Activated naive CD4-positive, alpha-beta T cell treated with anti-CD3 and anti-CD28 coated beads, Interleukin-2, amount 50 U/mL, for 16 hours (primary cell): ENCODE data around the gene LGR5.
"Not testable (repeated sequence)": the region's sequence is repeated elsewhere in the genome, so short reads cannot be mapped to it uniquely, and the experiment has no call there.

ENCODE experiments used
- DNase-seq: peaks from one replicate; pipeline ENCODE4 v3.0.0-alpha.2; 2020

Gene LGR5

DNA sequence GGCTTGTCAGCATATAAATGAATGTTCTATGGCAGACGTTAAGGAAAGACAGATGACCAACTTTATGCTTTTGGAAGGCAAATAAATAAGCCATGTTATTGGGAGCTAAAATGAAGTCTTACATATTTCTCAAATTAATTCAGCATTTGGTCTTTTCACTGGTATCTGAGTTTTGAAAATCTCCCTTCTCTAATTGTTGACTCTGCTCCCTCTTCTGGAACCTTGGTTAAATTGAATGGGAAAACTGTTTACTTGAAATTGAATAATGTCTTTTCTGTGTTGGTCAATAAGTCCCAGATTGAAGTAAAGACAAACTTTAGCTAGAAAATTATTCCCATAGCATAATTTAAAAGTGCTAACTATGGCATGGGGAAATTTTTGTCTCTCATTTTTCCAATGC, 38.7 kb downstream of the LGR5 start:
- no peak for DNase-seq

- DNase-seq: no peak
These were observed 44.8 kb downstream of the LGR5 start for GRCh38 chr12:71484272-71484905.

DNA sequence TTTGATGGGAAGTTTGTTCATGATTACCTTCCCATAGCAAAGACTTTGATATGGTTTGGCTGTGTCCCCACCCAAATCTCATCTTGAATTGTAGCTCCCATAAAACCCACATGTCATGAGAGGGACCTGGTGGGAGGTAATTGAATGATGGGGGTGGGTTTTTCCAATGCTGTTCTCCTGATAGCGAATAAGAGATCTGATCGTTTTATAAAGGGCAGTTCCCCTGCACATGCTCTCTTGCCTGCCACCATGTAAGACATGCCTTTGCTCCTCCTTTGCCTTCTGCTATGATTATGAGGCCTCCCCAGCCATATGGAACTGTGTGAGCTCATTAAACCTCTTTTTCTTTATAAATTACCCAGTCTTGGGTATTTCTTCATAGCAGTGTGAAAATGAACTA, 51.2 kb downstream of the LGR5 start:
- DNase-seq: not testable (repeated sequence)

GRCh38 chr12:71492604-71493003, 53.0 kb downstream of the LGR5 start:
- DNase-seq: no peak

DNA sequence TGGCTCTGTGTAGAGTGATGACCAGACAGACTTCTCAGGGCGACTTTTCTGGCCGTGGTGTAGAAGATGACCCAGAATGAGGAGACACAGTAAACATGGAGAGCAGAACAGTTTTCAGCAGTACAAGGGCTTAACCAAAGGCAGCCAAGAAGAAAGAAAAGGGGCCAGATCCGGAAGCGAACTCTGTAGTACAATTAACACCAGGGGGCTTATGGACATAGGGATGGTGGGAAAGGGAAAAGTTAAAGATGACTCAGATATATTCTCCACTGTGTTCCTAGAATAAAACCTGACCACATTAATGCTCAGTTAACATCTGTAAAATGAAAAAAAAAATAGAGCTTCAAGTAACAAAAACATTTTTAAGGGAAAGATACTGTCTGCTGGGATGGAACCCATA, 60.2 kb downstream of the LGR5 start:
- DNase-seq: no peak

DNA sequence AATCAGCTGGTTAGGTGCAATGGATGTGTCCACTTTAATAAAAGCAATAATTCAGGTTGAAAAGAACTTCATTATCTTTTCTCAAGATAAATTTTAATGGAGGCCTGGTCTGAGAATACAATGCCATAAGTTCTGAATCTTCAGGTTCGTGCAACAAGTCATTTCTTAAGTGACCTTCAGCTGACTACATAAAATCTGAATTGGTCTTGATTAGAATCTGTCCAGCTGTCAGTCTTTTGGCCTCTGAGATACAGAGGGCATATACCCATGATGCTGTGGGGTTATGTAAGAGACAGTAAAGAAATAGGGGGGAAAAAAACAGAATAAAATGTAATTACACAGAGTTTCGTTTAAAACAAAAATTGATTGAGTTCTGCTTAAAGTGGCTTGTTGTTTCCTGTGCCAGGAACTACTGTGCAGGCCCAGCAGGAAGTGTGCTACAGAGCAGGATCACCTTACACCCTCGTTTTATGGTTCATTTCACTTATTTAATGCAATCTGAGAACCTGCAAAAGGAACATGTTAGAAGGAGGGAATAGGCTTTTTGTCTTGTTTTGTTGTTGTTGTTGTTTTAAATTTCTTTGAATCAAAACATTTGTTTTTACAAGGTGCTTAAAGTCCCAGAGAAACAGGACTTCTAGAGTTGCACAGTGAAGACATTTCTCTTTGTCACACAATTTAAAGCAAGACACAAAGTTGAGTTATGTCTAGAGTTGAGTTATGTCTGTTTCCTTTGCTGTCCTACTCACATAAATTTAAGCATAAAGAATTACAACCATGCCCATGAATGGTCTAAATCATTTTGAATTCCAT, 64.2 kb downstream of the LGR5 start:
- DNase-seq: no peak

DNA sequence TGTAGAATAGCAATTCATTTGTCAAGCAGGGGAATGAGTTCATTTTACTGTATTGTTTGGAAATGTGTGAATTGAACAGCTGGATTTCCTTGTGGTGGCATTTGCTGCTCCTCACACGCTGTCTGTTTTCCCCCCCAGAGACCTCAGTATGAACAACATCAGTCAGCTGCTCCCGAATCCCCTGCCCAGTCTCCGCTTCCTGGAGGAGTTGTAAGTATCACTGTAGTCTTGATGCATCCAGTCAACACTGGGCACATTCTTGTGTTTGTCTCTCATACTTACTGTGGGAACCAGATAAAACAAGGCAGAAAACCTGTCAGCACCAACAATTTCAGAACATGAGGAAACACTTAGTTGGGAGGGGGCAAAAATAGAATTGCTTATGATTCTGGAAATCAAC, 64.9 kb downstream of the LGR5 start:
- no peak for DNase-seq

GRCh38 chr12:71509705-71510104, 70.1 kb downstream of the LGR5 start:
- no peak for DNase-seq

DNA sequence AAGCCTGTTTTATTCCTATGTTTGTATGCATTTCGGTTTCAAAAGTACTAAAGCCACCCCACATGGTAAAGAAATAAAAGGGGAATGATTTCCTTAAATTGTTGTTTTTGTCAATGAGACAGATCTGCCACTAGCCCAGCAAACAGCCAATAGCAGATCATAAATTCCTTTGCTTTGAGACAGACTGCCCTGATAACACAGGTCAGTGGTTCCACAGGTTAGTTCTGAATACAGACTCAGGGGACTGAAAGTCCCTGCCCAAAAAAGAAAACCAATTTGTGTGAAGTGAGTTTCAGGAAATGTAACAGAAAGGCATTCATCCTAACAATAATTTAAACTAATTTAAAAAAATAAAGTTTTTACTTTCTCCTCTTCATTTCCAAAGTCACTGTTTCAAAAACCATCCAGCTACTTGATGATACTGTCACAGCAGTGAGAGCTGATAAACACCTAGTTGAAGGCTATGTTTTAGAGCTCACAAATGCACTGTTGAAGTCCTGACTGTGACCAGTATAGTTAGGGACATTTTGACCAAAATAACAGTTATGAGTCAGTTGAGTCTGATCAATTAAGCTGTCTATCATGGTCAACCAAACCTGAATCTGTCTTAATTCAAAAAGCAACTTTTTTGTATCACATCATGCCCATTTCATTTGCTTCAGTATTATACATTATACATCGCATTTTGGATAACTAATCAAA, 77.7 kb downstream of the LGR5 start:
- DNase-seq: no peak

GRCh38 chr12:71521125-71521524, 81.5 kb downstream of the LGR5 start:
- DNase-seq: no peak

DNA sequence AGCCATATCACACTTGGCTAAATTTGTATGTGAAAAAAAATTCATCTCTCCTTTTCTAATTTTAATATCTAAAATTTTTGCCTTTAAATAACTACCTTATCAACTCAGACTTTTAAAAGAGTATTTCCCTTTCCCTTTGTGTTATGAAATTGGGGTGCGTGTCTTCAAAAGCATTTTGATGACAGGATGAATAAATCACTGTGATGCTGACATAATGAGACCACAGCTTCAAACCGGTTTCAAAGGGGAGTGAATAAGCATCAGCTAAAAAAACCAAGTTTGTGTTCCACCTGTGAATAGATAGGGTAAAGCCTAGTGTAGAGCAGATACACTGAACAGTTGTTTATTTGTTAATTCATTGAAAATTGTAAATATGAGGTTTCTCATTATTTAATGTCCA, 85.0 kb downstream of the LGR5 start:
- DNase-seq: no peak

DNA sequence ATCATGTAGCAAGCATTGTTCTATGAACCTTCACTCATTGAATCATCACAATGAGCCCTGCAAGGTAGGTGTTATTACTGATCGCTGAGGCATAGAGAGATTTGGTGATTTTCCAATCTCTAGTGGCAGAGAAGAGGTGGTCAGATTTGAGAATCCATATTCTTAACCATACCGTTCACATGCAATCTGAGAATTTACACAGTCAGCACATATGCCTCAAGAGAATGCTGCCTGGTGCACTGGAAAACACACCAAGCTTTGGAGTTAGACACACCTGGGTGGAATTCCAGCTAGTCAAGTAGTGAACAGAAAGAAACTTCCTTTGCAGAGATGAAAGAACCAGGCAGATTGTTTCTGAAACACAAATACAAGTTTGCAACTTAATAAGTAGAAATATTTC, 94.1 kb downstream of the LGR5 start:
- DNase-seq: no peak

- DNase-seq: no peak
These were observed 96.8 kb downstream of the LGR5 start for GRCh38 chr12:71536279-71536938.

- DNase-seq: no peak
These were observed 97.5 kb downstream of the LGR5 start for GRCh38 chr12:71536939-71537622.

DNA sequence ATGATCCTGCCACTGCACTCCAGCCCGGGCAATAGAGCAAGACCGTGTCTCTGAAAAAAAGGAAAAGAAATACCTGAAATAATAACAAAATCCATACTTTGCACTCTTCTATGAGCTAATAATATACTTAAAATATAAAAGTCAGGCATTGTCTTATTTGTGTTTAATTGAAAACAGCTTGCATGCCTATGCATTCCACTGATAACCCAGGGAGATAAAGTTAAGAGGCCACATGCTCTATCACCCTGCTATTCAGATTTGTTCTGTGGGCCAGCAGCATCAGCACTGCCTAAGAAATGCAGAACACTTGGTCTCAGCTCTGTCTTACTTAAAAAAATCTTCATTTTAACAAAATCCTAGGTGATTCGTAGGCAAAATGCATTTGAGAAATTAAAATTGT, 99.2 kb downstream of the LGR5 start:
- no peak for DNase-seq

DNA sequence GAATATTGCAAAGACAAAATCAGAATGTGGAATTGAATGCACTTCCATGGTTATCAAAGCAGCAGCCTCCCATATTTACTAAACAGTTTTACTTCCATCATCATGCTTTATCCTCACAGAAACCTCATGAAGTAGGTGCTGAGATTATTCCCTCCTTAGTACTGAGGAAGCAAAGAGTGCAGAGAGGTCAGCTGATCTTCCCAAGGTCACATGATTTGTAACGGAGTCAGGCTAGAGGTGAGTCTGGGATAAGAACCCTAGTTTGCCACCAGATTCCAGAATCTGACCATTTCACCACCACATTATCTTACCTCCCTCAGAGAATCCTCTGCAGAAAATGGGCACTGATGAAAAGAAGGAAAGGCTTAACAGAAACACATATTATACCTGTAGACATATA, 102.0 kb downstream of the LGR5 start:
- DNase-seq: no peak

DNA sequence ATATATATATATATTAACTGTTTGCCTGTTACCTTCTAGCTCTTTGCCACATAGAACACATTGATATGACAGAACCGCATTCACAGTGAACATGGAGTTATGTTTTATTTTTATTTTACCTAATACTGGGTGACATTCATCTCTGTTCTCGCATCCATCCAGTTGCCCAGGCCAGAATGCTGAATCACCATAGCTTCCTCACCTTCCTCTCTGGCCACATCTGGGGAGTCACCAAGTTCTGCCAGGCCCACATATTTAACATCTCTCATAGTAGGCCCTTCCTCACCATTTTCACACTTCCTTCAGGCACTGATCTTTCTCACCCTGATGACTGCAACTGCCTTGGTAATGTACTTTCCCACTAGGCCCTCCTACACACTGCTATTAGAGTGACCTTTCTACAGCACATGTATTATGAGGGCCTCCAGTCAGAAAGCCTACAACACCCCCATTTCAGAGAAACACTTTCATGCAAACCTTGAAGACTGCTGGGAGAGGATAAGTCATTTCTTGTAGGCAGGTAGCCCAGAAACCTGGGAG, 106.8 kb downstream of the LGR5 start:
- no peak for DNase-seq

GRCh38 chr12:71548893-71549292, 109.3 kb downstream of the LGR5 start:
- DNase-seq: no peak

DNA sequence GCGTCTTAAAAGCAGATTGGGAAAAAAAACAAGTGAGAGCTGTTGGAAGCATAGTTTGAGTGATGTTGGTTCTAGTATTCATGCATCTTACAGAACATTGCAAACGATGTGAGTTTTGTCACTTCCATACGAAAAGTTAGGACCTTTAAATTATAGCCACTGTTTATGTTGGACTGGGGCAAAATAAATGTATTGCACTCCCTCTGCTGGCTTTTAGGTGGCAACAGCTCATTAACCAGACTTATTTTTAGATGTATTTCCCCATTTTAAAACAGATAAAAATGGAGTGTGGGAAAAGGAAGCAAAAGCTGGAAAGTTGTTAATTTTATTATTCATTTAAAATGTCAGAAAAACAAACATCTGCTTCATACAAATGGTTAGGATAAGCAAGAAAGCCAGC, 111.9 kb downstream of the LGR5 start:
- DNase-seq: no peak

DNA sequence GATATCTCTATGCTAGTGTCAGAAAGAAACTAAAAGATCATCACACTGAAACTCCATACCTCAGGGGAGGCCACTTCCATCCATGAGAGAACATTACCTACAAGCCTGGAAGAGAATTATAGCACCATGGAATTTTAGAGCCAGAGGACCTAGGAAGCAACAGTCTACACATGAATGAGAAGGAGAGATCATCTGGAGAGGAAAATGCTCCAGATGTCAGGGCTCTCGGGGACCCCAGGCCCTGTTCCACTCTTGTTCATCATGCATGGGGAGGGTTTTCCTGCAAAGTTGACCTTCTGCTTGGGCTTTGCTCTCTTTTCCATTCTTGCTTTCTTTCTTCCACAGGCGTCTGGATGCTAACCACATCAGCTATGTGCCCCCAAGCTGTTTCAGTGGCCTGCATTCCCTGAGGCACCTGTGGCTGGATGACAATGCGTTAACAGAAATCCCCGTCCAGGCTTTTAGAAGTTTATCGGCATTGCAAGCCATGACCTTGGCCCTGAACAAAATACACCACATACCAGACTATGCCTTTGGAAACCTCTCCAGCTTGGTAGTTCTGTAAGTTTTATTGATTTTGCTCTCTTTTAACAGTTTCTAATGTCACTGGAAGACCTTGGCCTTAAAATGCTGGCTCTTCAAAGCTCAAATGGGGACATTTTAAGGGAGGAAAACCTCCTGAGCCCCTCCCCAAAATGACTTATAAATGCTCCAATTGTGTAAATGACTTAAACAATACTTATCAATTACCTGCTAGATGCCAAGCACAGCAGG, 113.3 kb downstream of the LGR5 start:
- no peak for DNase-seq

- DNase-seq: no peak
These were observed 115.6 kb downstream of the LGR5 start for GRCh38 chr12:71555191-71555590.

DNA sequence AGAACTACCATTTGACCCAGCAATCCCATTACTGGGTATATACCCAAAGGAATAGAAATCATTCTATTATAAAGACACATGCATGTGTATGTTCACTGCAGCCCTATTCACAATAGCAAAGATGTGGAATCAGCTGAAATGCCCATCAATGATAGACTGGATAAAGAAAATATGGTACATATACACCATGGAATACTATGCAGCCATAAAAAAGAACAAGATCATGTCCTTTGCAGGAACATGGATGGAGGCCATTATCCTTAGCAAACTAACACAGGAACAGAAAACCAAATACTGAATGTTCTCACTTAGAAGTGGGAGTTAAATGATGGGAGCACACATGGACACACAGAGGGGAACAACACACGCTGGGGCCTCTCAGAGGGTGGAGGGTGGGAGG, 116.2 kb downstream of the LGR5 start:
- DNase-seq: not testable (repeated sequence)
